Neural cell (in vitro differentiated cells): ENCODE results near the gene RNF212. TPM values are rescaled to one million over a fixed set of nuclear protein-coding genes. Genes with fewer than 3 reads are reported as not detected.

Source experiments
- H2AFZ ChIP-seq: fragments of 200-600, 300-800 bp; sonication (generic), shearing (Covaris generic); 2 replicates; pipeline ENCODE4 v1.6.0; 2014; ENCODE audit warnings: low read depth, mild to moderate bottlenecking, antibody characterized with exemption, low read length, moderate library complexity
- H3F3A ChIP-seq: fragments of 200-600 bp; shearing (Covaris generic); 2 replicates; pipeline ENCODE4 v1.6.1; 2016; ENCODE audit warnings: mild to moderate bottlenecking, moderate library complexity, mixed read lengths, antibody characterized with exemption, low read length; ENCODE audit not compliant: insufficient read depth, poor library complexity, severe bottlenecking
- H3K27ac ChIP-seq: fragments of 200-600, 300-800 bp; sonication (generic), shearing (Covaris generic); 2 replicates; pipeline ENCODE4 v1.5.1; 2014; ENCODE audit warnings: mild to moderate bottlenecking, low read length, moderate library complexity
- H3K27me3 ChIP-seq: fragments of 300-800, 200-600 bp; sonication (generic), shearing (Covaris generic); 2 replicates; pipeline ENCODE4 v1.6.0; 2014; ENCODE audit warnings: mild to moderate bottlenecking, low read depth, low read length, moderate library complexity; ENCODE audit not compliant: insufficient read depth
- H3K36me3 ChIP-seq: fragments of 300-800, 200-600 bp; sonication (generic), shearing (Covaris generic); 2 replicates; pipeline ENCODE4 v1.5.1; 2014; ENCODE audit warnings: mild to moderate bottlenecking, antibody characterized with exemption, low read length, moderate library complexity; ENCODE audit not compliant: insufficient read depth
- H3K4me2 ChIP-seq: fragments of 300-800, 200-600 bp; sonication (generic), shearing (Covaris generic); 2 replicates; pipeline ENCODE4 v1.6.0; 2014; ENCODE audit warnings: mild to moderate bottlenecking, low read length
- H3K4me3 ChIP-seq: fragments of 300-800, 200-600 bp; sonication (generic), shearing (Covaris generic); 2 replicates; pipeline ENCODE4 v1.5.1; 2014; ENCODE audit warnings: mild to moderate bottlenecking, low read length, moderate library complexity
- H3K79me2 ChIP-seq: fragments of 200-600 bp; shearing (Covaris generic); replicated peaks from 2 replicates; pipeline ENCODE4 v1.6.0; 2014; ENCODE audit warnings: mild to moderate bottlenecking, low read length, moderate library complexity; ENCODE audit not compliant: insufficient read depth
- H3K9ac ChIP-seq: fragments of 300-800, 200-600 bp; sonication (generic), shearing (Covaris generic); 2 replicates; pipeline ENCODE4 v1.6.1; 2016; ENCODE audit warnings: mild to moderate bottlenecking, low read length, mixed read lengths
- H3K9me2 ChIP-seq: fragments of 200-600 bp; shearing (Covaris generic); 2 replicates; pipeline ENCODE4 v1.6.1; 2016; ENCODE audit warnings: mild to moderate bottlenecking, low read length, mixed read lengths; ENCODE audit not compliant: insufficient read depth
- H3K9me3 ChIP-seq: fragments of 200-600, 300-800 bp; sonication (generic), shearing (Covaris generic); 2 replicates; pipeline ENCODE4 v1.6.1; 2016; ENCODE audit warnings: mild to moderate bottlenecking, mixed run types, low read length, moderate library complexity, mixed read lengths
- H4K20me1 ChIP-seq: fragments of 200-600 bp; shearing (Covaris generic); 2 replicates; pipeline ENCODE4 v1.6.1; 2016; ENCODE audit warnings: mild to moderate bottlenecking, mixed run types; ENCODE audit not compliant: insufficient read depth
- EP300 ChIP-seq: fragments of 450-650 bp; conservative IDR thresholded peaks from 2 replicates; pipeline ENCODE4 v1.6.1; 2014; ENCODE audit warnings: antibody characterized with exemption, mild to moderate bottlenecking, moderate library complexity; ENCODE audit not compliant: poor library complexity, severe bottlenecking
- EZH2 ChIP-seq: fragments of 200-600, 300-800 bp; shearing (Covaris generic), sonication (generic); IDR thresholded peaks from 2 replicates; pipeline ENCODE4 v1.6.1; 2014; ENCODE audit warnings: antibody characterized with exemption, low read length, borderline replicate concordance, mild to moderate bottlenecking; ENCODE audit not compliant: insufficient read depth, poor library complexity, severe bottlenecking
- MXI1 ChIP-seq: fragments of 450-650 bp; conservative IDR thresholded peaks from 2 replicates; pipeline ENCODE4 v1.6.1; 2014; ENCODE audit warnings: antibody characterized with exemption, mild to moderate bottlenecking; ENCODE audit not compliant: poor library complexity, severe bottlenecking
- POLR2AphosphoS5 ChIP-seq: IDR thresholded peaks from 2 replicates; pipeline ENCODE4 v1.6.1; 2012
- RAD21 ChIP-seq: fragments of 450-650 bp; conservative IDR thresholded peaks from 2 replicates; pipeline ENCODE4 v1.6.1; 2014; ENCODE audit warnings: antibody characterized with exemption, mild to moderate bottlenecking, moderate library complexity
- SMC3 ChIP-seq: fragments of 450-650 bp; conservative IDR thresholded peaks from 2 replicates; pipeline ENCODE4 v1.6.1; 2014; ENCODE audit warnings: antibody characterized with exemption, mild to moderate bottlenecking, moderate library complexity; ENCODE audit not compliant: poor library complexity
- TAF1 ChIP-seq: IDR thresholded peaks from 2 replicates; pipeline ENCODE4 v1.6.1; 2012; ENCODE audit warnings: low read depth
- polyA plus RNA-seq: library from polyadenylated mRNA; depleted of rRNA; stranded (reverse); fragments of >200 nt; gene quantifications from 2 replicates; pipeline ENCODE4 v1.2.3, GENCODE V29; 2014
- TF ChIP-seq, protein P1 (sequence below): fragments of 450-650 bp; IDR thresholded peaks from 2 replicates; pipeline ENCODE4 v1.5.1; 2014; ENCODE audit warnings: antibody characterized with exemption, mild to moderate bottlenecking, moderate library complexity; ENCODE audit not compliant: poor library complexity, severe bottlenecking
- TF ChIP-seq, protein P2 (sequence below): IDR thresholded peaks from 2 replicates; pipeline ENCODE4 v1.6.1; 2012; ENCODE audit warnings: borderline replicate concordance

Gene RNF212
- polyA plus RNA-seq, 1 donor from 2014 or later = 1.5 TPM

DNA sequence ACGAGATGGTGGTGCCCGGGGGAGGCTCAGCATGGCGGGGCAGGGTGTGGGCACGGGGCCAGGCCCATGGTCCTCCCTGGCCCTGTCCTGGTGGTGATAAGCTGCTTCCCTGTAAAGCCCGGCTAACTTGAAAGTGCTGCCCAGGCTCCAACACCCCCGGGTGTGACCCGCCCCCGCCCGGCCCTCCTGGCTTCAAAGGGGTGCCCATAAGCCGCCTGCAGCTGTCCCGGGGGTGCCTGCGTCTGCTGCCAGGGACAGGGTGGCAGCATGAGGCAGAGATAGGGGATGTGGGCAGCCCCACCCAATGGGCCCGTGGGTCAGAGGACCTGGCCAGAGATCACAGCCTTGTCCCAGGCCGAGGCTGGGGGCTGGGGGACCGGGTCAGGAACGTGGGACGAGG, 83.8 kb downstream of the RNF212 start:
- no peaks in the 10 kb centered on the region for H3K9me2 ChIP-seq
- H3K9me3 ChIP-seq = no peaks in the 10 kb centered on the region
- H2AFZ ChIP-seq = no peak overlapping the region
- H3K4me3 ChIP-seq = no peak overlapping the region
- H3K27me3 ChIP-seq = no peaks in the 10 kb centered on the region
- H3K4me2 ChIP-seq = no peak overlapping the region
- H4K20me1 ChIP-seq = no peaks in the 10 kb centered on the region
- H3K36me3 ChIP-seq = no peaks in the 10 kb centered on the region
- no peaks in the 10 kb centered on the region for H3K79me2 ChIP-seq
- H3K9ac ChIP-seq = no peak overlapping the region
- no peaks in the 10 kb centered on the region for H3F3A ChIP-seq
- no peak overlapping the region for H3K27ac ChIP-seq
- no peak for TF ChIP-seq EP300
- no peak for TF ChIP-seq EZH2
- TF ChIP-seq TAF1 = no peak
- TF ChIP-seq SMC3 = no peak
- no peak for TF ChIP-seq POLR2AphosphoS5
- TF ChIP-seq, protein P1, sequence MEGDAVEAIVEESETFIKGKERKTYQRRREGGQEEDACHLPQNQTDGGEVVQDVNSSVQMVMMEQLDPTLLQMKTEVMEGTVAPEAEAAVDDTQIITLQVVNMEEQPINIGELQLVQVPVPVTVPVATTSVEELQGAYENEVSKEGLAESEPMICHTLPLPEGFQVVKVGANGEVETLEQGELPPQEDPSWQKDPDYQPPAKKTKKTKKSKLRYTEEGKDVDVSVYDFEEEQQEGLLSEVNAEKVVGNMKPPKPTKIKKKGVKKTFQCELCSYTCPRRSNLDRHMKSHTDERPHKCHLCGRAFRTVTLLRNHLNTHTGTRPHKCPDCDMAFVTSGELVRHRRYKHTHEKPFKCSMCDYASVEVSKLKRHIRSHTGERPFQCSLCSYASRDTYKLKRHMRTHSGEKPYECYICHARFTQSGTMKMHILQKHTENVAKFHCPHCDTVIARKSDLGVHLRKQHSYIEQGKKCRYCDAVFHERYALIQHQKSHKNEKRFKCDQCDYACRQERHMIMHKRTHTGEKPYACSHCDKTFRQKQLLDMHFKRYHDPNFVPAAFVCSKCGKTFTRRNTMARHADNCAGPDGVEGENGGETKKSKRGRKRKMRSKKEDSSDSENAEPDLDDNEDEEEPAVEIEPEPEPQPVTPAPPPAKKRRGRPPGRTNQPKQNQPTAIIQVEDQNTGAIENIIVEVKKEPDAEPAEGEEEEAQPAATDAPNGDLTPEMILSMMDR = no peak
- TF ChIP-seq, protein P2, sequence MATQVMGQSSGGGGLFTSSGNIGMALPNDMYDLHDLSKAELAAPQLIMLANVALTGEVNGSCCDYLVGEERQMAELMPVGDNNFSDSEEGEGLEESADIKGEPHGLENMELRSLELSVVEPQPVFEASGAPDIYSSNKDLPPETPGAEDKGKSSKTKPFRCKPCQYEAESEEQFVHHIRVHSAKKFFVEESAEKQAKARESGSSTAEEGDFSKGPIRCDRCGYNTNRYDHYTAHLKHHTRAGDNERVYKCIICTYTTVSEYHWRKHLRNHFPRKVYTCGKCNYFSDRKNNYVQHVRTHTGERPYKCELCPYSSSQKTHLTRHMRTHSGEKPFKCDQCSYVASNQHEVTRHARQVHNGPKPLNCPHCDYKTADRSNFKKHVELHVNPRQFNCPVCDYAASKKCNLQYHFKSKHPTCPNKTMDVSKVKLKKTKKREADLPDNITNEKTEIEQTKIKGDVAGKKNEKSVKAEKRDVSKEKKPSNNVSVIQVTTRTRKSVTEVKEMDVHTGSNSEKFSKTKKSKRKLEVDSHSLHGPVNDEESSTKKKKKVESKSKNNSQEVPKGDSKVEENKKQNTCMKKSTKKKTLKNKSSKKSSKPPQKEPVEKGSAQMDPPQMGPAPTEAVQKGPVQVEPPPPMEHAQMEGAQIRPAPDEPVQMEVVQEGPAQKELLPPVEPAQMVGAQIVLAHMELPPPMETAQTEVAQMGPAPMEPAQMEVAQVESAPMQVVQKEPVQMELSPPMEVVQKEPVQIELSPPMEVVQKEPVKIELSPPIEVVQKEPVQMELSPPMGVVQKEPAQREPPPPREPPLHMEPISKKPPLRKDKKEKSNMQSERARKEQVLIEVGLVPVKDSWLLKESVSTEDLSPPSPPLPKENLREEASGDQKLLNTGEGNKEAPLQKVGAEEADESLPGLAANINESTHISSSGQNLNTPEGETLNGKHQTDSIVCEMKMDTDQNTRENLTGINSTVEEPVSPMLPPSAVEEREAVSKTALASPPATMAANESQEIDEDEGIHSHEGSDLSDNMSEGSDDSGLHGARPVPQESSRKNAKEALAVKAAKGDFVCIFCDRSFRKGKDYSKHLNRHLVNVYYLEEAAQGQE = no peak
- no peak for TF ChIP-seq MXI1
- TF ChIP-seq RAD21 = no peak

DNA sequence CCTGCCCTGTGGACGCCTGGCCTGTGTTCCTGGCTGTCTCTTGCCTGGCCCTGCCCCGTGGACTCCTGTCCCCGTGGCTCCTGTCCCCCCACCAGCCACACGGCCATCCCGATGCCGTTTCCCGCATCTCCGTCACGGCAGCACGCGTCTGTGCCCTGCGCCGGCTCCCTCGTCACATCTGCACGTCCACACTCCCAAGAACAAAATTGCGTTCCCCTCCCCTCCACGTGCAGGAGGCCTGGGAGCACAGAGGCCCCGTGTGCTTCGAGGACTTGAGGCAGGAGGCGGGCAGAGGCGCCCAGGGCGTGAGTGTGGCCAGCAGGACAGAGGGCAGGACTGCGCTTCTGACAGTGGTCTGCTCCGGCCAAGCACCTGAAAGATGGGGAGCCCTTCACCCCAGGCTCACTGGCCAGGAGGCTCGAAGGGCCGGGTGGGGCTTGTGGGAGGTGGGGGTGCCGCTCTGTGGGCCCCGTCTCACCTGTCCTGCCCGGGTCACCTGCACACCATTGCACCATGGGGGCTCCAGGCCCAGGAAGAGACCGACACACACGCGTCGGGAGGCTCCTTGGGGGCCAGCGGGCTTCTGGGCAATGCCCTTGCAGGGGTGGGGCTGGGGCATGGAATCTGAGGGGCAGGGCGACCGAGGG, 84.7 kb downstream of the RNF212 start:
- Histone ChIP-seq H3K27ac (no peak overlapping the region), H3K4me2 (no peak overlapping the region), H4K20me1 (no peaks in the 10 kb centered on the region), H3K79me2 (no peaks in the 10 kb centered on the region), H3K36me3 (no peaks in the 10 kb centered on the region), H3K4me3 (no peak overlapping the region), H3K9me3 (no peaks in the 10 kb centered on the region), H2AFZ (no peak overlapping the region), H3F3A (no peaks in the 10 kb centered on the region), H3K9ac (no peak overlapping the region), H3K27me3 (no peaks in the 10 kb centered on the region), H3K9me2 (no peaks in the 10 kb centered on the region)
- TF ChIP-seq EP300 = no peak
- no peak for TF ChIP-seq TAF1
- TF ChIP-seq, protein P2 = no peak
